Fibroblast of lung (primary cell): Measurements from ENCODE around the gene BANF2. TPM values are rescaled to one million over a fixed set of nuclear protein-coding genes. Genes with fewer than 3 reads are reported as not detected.

Experiments used
- DNase-seq, 2 donors: peaks; one replicate each; pipeline versions ENCODE4 v3.0.0 to v3.0.0-alpha.2; 2010; ENCODE audit warnings: low read depth in 2 of 2
- H2AFZ ChIP-seq: 2 replicates; pipeline ENCODE4 v1.5.1; 2012; ENCODE audit warnings: low read length, control low read depth, inconsistent platforms
- H3K27ac ChIP-seq: 2 replicates; pipeline ENCODE4 v1.5.1; 2011; ENCODE audit warnings: low read length, control low read depth; ENCODE audit not compliant: insufficient read depth
- H3K27me3 ChIP-seq: 2 replicates; pipeline ENCODE4 v1.5.1; 2011; ENCODE audit warnings: mild to moderate bottlenecking, low read length; ENCODE audit not compliant: control insufficient read depth, insufficient read depth
- H3K36me3 ChIP-seq: 2 replicates; pipeline ENCODE4 v1.5.1; 2011; ENCODE audit warnings: low read length; ENCODE audit not compliant: control insufficient read depth, insufficient read depth
- H3K4me1 ChIP-seq: 2 replicates; pipeline ENCODE4 v1.5.1; 2011; ENCODE audit warnings: low read length; ENCODE audit not compliant: control insufficient read depth, insufficient read depth; ENCODE audit errors: extremely low read depth
- H3K4me2 ChIP-seq: 2 replicates; pipeline ENCODE4 v1.5.1; 2011; ENCODE audit warnings: low read length, control low read depth; ENCODE audit not compliant: insufficient read depth; ENCODE audit errors: extremely low read depth
- H3K4me3 ChIP-seq, 4 experiments: fragments of 200-600 bp in 1 of 4; sonication (generic) in 1 of 4; replicated peaks in 1 of 4; 2 replicates each; pipeline ENCODE4 v1.5.1; 2011 to 2016; ENCODE audit warnings: low read length in 4 of 4, low read depth in 3 of 4, mild to moderate bottlenecking in 3 of 4, control low read depth in 2 of 4, inconsistent platforms in 1 of 4, mixed read lengths in 1 of 4; ENCODE audit not compliant: insufficient read depth in 1 of 4; ENCODE audit errors: control extremely low read depth in 1 of 4
- H3K79me2 ChIP-seq: 2 replicates; pipeline ENCODE4 v1.5.1; 2012; ENCODE audit warnings: mild to moderate bottlenecking, low read length, inconsistent platforms; ENCODE audit not compliant: control insufficient read depth, insufficient read depth
- H3K9ac ChIP-seq: 2 replicates; pipeline ENCODE4 v1.5.1; 2011; ENCODE audit warnings: mild to moderate bottlenecking, low read length, control low read depth; ENCODE audit not compliant: insufficient read depth
- H3K9me3 ChIP-seq: 2 replicates; pipeline ENCODE4 v1.5.1; 2012; ENCODE audit warnings: low read depth, low read length; ENCODE audit not compliant: control insufficient read depth, insufficient read depth
- H4K20me1 ChIP-seq: 2 replicates; pipeline ENCODE4 v1.5.1; 2011; ENCODE audit warnings: low read length; ENCODE audit not compliant: control insufficient read depth, insufficient read depth; ENCODE audit errors: extremely low read depth
- EZH2 ChIP-seq: IDR thresholded peaks from 2 replicates; pipeline ENCODE4 v1.5.1; 2012; ENCODE audit warnings: low read length, control low read depth, mild to moderate bottlenecking; ENCODE audit errors: missing control alignments
- polyA plus RNA-seq, 2 donors: library from polyadenylated mRNA; depleted of rRNA in 1 of 2; stranded (reverse) in 1 of 2; unstranded in 1 of 2; fragments of >200 nt; gene quantifications; 2 replicates each; pipeline ENCODE4 v1.2.1, GENCODE V29; 2011 to 2012; ENCODE audit warnings: missing spikeins in 1 of 2
- total RNA-seq: library from RNA; depleted of rRNA; stranded (reverse); fragments of >200 nt; gene quantifications from 2 replicates; pipeline ENCODE4 v1.2.1, GENCODE V29; 2014
- TF ChIP-seq, protein P1 (sequence below), 2 donors: IDR thresholded peaks in 1 of 2; conservative IDR thresholded peaks in 1 of 2; 1 replicate in 1 of 2; 2 replicates in 1 of 2; pipeline ENCODE4 v1.5.1; 2011 to 2012; ENCODE audit warnings: low read length in 2 of 2, control low read depth in 1 of 2, inconsistent platforms in 1 of 2, low read depth in 1 of 2, mild to moderate bottlenecking in 1 of 2

The BANF2 gene
- total and polyA plus RNA-seq, 2 donors (not counting 1 experiment from before 2014, with no cell fraction given) = not detected

DNA sequence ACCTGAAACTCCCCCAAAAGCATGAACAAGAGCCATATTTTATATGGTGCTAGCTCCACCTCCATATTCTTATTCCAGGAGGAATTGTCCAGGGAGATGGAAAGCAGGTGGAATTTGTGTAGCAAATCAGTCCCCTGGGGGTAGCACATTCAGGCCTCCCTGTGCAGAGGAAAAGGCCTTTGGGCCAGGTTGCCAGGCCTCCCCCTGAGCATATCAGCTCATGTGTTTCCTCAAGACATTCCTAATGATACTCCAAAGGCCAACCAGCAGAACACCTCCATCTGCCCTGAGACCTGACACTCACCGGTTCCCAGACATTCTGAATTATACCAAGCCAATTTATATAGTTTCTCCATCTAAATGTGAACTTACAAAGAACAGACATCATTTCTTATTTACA is 2.6 kb upstream of the BANF2 start:
- no peaks in the 10 kb centered on the region for H4K20me1 ChIP-seq
- no peak overlapping the region for H3K9ac ChIP-seq
- H3K4me3 ChIP-seq = no peak overlapping the region
- H3K9me3 ChIP-seq = no peaks in the 10 kb centered on the region
- no peak overlapping the region for H3K27ac ChIP-seq
- no peak for DNase-seq
- H3K4me1 ChIP-seq = no peaks in the 10 kb centered on the region
- no peaks in the 10 kb centered on the region for H3K79me2 ChIP-seq
- TF ChIP-seq EZH2 = no peak
- TF ChIP-seq, protein P1, sequence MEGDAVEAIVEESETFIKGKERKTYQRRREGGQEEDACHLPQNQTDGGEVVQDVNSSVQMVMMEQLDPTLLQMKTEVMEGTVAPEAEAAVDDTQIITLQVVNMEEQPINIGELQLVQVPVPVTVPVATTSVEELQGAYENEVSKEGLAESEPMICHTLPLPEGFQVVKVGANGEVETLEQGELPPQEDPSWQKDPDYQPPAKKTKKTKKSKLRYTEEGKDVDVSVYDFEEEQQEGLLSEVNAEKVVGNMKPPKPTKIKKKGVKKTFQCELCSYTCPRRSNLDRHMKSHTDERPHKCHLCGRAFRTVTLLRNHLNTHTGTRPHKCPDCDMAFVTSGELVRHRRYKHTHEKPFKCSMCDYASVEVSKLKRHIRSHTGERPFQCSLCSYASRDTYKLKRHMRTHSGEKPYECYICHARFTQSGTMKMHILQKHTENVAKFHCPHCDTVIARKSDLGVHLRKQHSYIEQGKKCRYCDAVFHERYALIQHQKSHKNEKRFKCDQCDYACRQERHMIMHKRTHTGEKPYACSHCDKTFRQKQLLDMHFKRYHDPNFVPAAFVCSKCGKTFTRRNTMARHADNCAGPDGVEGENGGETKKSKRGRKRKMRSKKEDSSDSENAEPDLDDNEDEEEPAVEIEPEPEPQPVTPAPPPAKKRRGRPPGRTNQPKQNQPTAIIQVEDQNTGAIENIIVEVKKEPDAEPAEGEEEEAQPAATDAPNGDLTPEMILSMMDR (conservative IDR thresholded peaks at IDR 0.05 in 1 of 2, IDR thresholded peaks at IDR 0.05 in 1 of 2; ENCODE audit: low read depth in 1 of 2, low read length in 2 of 2) = no peak
- no peak overlapping the region for H2AFZ ChIP-seq
- no peak overlapping the region for H3K4me2 ChIP-seq
- no peaks in the 10 kb centered on the region for H3K36me3 ChIP-seq
- H3K27me3 ChIP-seq = peaks cover 17% of the 10 kb centered on the region

DNA sequence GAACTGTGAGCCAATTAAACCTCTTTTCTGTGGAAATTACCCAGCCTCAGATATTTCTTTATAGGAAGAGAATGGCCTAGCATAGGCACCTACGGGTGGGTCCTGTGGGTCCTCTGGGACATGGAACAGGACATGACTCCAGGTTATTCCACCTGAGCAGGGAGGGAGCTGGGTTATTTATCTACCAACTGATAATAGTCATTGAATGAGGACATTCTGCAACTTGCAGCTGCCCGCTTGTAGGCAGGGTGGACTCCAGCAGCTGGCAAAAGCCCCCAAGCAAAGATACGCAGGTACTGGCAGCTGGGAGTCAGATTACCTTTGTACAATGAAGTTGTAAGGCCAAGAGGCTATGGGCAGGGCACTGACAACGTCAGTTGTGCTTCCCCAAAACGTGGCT is 1.4 kb upstream of the BANF2 start:
- Histone ChIP-seq H3K9me3 (no peaks in the 10 kb centered on the region), H3K27ac (no peak overlapping the region), H4K20me1 (no peaks in the 10 kb centered on the region), H3K4me2 (no peak overlapping the region), H3K36me3 (no peaks in the 10 kb centered on the region), H3K79me2 (no peaks in the 10 kb centered on the region), H3K9ac (no peak overlapping the region), H3K4me1 (no peaks in the 10 kb centered on the region), H3K27me3 (peaks cover 15% of the 10 kb centered on the region), H2AFZ (no peak overlapping the region), H3K4me3 (no peak overlapping the region)
- TF ChIP-seq EZH2 = no peak
- TF ChIP-seq, protein P1 (conservative IDR thresholded peaks at IDR 0.05 in 1 of 2, IDR thresholded peaks at IDR 0.05 in 1 of 2; ENCODE audit: low read depth in 1 of 2, low read length in 2 of 2) = no peak
- DNase-seq = no peak

DNA sequence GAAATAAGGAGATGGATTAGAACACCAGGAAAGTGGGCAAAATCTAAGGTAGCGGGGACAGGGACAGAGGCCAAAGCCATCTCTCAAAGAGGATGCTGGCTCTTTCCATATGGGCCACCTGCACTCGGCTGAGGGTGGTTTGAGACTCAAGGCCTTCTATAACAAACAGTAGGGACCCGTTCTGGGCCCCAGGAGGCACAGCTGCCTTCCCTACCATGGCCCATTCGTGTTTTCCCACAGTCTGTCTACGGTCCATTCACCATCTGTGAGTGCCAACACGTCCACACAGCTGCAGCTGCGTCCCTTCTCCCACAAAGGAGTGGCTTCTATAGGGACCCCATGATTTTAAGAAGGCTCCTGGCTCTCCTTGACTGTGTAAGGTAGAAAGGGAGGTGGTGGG is 871 bp downstream of the BANF2 start:
- no peak overlapping the region for H2AFZ ChIP-seq
- no peaks in the 10 kb centered on the region for H3K9me3 ChIP-seq
- no peak overlapping the region for H3K4me2 ChIP-seq
- no peaks in the 10 kb centered on the region for H3K79me2 ChIP-seq
- no peak for DNase-seq
- TF ChIP-seq, protein P1 (conservative IDR thresholded peaks at IDR 0.05 in 1 of 2, IDR thresholded peaks at IDR 0.05 in 1 of 2; ENCODE audit: low read depth in 1 of 2, low read length in 2 of 2) = no peak
- TF ChIP-seq EZH2 = no peak
- H3K27me3 ChIP-seq = peaks cover 7% of the 10 kb centered on the region
- no peaks in the 10 kb centered on the region for H3K36me3 ChIP-seq
- no peak overlapping the region for H3K4me3 ChIP-seq
- H3K4me1 ChIP-seq = no peaks in the 10 kb centered on the region
- H4K20me1 ChIP-seq = no peaks in the 10 kb centered on the region
- H3K27ac ChIP-seq = no peak overlapping the region
- no peak overlapping the region for H3K9ac ChIP-seq
